ENCODE results near the gene SNRNP70.

The SNRNP70 gene

DNA sequence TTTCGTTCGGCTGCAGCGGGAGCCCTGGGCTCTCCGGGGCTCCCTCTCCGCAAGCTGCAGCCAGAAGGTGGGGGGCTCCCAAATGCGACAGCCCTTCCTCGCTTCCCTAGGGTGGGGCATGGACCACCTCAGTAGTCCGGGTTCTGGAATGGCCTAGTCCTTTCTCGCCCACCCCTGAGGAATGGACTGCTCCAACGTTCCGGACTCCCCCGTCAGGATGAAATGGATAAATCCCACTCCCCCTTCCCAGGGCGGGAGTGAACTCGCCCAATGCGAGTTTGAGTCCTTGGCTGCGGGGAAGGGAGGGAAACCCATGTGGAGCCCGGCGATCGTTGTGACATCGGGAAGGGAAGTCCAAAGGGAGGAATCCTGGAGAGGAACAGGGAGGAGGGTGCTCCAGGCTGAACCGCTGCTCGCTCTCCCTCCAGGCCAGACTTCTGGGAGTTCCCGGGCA lies 64.4 kb downstream of the SNRNP70 start:
- DNase-seq, result no peak

DNA sequence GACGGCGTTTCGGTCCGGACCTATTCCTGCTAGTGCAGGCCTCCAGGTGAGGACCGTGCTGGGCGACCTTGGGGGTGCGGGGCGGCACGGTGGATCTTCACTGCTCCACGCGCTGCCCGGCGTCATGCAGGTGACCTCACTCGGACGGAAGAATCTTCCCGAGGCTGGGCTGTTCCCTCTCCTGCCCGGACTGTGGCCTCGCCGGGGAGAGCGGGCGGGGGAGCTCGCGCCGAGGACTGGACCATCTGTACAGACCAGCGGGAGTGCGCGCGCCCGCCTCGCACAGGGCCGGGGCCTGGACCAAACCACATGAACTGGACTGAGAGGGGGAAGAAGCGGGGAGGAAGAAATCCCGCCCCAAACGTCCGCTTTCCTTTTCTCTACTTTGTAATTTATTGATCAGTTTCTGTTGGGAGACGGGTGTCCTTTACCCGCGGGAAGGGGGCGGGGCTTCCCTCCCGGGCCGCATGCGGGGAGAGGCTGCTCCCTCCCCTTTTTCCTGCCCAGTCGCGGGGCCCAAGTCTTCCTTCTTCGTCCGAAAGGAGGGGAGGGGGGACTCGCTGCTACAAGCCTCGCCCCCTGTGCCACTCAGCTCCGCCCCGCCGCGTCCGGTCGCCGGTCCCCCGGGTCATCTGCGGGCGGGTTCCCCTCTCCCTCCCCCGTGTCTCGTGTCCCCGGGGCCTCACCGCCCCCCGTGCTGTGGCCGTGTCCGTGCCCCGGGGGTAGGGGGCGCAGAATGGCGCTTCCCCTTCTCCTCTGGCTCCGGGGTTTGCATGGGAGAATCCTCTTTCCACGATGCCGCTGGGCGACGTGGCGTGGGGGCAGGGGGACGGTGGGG lies 65.1 kb downstream of the SNRNP70 start:
- no peak for DNase-seq

DNA sequence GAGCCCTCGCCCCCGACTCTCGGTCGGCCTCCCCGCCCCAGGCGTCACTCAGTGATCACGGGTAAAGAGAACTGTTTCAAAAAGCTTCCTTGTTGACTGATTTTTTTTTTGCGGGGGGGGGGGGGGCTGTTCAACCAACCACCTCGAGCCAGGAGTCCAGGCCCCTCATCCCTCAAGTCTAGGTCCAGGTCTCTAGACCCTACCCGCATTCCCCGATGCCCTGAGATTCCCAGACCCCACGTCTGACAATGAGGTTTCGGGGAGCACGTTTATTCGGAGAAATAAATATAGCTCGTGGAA lies 65.6 kb downstream of the SNRNP70 start:
- no peak for DNase-seq

DNA sequence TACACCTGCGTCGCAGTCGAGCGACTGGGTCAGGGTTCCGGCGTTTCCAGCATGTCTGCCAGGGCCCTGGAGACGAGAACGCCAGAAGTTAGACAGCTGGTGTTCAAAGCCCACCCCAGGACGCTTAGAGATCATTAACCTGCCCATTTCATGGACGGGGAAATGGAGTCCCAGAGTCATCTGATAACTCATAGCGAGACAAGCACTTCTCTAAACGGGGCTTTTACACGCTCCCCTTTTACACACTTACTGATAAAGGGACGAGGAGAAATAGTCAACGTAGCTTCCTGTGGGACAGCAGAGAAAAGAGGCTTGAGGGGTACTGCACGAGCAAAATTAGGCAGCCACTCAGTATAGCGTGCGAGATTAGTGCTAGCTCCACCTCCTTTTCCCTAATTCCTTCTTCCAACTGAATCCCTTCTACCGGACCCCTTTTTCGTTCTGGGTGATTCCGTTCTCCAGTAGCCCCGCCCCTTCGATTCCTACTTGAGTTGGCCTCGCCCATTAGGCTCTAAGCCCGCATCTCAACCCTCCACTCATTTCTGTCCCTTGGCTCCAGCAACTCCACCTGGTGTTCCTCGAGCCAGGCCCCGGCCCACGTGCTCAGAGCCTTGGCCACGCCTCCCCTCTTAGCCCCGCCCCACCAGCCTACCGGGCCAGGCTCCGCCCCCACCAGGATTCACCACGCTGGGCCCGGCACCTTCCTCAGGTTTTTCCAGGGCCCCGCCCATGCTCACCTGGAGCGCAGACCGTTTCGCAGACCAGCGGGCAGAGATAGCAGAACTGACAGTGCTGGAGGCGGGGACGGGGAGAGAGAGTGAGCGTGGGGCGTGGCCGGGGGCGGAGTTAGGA lies 66.2 kb downstream of the SNRNP70 start:
- DNase-seq, result no peak

DNA sequence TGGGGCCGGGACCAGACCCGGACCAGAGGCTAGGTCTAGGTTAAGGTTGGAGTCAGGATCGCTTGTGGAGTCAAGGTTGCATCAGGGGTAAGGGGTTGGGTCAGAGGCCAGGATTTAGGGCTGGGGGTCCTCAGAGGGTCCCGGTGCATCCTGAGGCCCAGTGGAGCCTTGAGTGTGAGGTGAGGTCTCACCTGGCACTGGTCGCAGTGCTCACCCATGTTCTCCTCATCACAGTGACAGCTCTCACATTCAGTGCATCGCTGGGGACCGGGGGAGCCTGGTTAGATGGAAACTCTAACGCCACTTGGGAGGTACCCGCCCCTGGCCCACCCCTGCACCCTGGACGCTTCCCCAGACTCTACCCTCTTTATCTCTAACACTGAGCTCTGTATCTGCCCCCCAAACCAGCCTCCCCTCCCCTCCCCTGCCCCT lies 66.9 kb downstream of the SNRNP70 start:
- no peak for DNase-seq

DNA sequence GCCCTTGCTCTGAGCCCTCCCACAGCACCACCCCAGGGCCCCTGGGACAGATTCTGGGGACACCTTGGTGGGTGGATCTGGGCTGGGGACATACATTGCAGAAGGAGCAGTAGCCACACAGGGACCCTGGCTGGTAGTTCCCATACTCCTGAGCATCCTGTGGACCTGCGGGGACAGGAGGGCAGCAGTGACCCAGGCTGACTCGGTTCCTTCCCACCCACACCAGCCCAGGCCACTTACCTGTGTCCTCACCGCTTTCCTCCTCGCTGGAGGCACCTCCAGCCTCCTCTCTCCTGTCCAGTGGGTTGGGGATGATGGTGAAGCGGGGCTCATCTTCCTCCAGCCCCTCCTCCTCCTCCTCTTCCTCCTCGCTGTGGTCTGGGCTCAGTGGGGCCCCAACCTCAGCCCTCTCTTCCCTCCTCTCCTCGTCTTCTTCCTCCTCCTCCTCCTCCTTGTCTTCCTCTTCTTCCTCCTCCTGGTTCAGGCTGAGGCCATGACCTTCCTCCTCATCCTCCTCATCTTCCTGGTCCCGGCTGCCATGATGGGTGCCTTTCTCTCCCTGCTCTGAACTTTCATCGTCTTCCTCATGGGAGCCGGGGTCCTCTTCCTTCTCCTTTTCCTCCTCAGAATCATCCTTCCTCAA lies 68.0 kb downstream of the SNRNP70 start:
- no peak for DNase-seq

DNA sequence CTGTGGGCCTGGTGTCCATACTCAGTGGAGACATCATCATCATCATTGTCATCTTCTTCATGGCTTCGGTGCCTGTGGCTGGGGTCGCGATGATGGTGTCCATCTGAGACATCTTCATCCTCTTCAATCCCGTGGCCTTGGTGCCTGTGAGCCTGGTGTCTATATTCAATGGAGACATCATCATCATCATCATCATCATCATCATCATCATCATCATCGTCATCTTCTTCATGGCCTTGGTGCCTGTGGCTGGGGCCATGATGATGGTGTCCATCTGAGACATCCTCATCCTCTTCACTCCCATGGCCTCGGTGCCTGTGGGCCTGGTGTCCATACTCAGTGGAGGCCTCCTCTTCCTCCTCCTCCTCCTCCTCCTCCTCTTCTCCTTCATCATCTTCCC lies 69.0 kb downstream of the SNRNP70 start:
- DNase-seq, result no peak

DNA sequence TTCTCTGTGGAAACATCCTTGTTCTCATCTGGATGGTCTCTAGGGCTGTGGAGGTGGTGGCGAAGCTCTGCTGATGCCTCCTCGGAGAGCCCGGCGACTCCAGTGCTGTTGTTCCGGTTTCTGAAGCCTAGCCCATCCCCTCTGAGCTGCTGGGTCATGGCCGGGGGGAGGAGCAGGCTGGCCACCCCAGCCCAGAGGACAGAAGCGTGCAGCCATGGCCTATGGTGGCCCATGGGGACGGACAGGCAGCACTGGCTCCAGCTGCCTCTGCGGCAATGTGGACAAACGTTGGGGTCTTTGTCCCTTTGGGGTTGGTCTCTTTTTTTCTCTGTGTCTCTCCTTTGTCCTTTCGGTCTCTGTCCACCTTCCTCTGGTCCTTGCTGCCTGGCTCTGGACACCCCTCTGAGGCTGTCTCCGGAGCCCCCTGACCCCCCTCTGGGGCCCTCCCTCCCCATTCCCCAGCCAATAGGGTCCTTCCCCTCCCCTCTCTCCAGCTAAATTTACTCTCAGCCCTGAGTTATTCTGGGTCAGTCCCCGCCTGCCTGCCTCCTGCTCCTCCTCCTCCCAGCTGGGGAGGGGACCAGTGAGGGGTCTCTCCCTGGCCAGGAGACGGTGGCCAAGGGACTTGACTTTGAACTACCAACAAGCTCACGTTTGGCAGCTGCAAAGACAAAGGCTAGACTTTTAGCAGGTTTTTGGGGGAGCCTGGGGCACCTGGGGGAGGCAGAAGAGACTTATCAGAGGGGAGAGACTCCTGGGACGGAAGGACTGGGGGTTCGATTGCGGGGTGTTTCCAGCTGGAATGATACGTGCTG lies 70.0 kb downstream of the SNRNP70 start, which contains the start of gene HRC:
TSS of gene HRC (minus strand) at position 392 of the 815 bp plus-strand sequence. CDS start at position 233, 159 bp downstream.
- no peak for DNase-seq

DNA sequence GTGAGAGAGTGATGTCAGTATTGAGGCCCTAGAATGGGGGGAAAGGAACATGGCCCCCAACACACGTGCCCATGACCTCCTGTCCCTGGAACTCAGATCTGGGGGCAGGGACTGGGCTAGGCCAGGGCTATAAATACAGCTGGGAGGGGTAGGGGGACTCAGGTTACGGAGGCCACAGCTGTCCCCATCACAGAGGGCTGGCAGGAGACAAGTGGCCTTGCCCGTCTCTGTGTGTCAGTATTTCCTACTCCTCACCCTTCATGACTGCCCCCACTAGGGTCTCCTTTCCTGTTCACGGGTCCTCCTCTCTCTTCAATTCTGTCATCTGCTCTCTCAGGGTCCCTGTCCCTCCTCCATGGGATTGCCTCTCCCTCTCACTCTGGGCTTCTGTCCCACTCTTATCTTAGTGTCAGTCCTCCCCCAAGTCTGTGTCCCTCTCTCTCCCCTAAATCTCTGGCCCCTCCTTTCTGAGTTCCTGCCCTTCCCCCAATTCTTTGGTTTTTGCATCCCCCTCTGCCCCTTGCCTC lies 70.6 kb downstream of the SNRNP70 start:
- DNase-seq, result no peak

DNA sequence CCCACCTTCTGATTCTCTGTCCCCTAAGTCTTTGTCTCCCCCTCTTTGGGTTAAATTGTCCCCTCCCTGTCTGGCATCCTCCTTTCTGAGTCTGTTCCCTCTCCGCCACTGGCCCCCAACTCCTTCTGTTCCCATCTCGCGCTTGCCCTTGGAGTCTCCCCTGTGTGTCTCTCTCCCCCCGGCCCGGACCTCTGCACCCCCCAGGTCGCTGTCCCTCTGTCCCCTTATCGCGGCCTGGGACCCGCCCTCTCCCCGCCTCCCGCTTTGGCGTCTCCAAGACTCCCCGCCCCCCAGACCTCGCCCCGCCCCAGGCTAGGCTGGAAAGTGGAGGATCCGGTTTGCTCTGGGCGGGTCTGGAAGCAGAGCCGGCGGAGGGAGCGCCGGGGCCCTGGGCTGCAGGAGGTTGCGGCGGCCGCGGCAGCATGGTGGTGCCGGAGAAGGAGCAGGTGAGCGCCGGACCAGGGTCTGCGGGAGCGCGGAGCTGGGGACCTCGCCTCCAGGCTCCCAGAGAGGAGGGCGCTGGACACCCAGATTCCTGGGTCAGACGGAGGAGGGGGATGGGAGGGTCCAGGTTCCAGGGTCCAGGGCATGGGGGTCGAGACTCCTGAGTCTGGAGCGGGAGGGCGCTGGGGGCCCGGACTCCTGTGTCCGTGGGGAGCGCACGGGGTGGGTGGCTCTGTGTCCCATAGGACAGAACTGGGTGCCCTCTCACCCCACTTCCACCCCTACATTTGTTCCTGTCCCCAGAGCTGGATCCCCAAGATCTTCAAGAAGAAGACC lies 72.4 kb downstream of the SNRNP70 start, which contains the start of gene TRPM4:
TSS of gene TRPM4 (plus strand) at position 348 of the 780 bp plus-strand sequence. CDS start at position 423, 75 bp downstream.
- no peak for DNase-seq

All from SIG-M5 (cell line).